GM23338 (cell line): ENCODE results near the gene BEST2. TPM values are rescaled to one million over a fixed set of nuclear protein-coding genes. Genes with fewer than 3 reads are reported as not detected.

Experiments used
- ATAC-seq: fragments of 200-7000 bp; cut with Tn5 transposase; 3 replicates; pipeline ENCODE4 v1.9.1; 2020
- DNase-seq: peaks from one replicate; pipeline ENCODE4 v3.0.0-alpha.2; 2015; ENCODE audit warnings: low spot score
- H2AFZ ChIP-seq: fragments of 200-600 bp; sonication (generic); 2 replicates; pipeline ENCODE4 v1.8.0; 2016; ENCODE audit warnings: antibody characterized with exemption, mild to moderate bottlenecking, moderate library complexity
- H3F3A ChIP-seq: fragments of 200-600 bp; sonication (generic); replicated peaks from 2 replicates; pipeline ENCODE4 v1.8.0; 2017; ENCODE audit warnings: antibody characterized with exemption, mixed run types, low read depth
- H3K27ac ChIP-seq: fragments of 200-600 bp; sonication (generic); 2 replicates; pipeline ENCODE4 v1.6.1; 2016; ENCODE audit warnings: low read depth
- H3K27me3 ChIP-seq: fragments of 200-600 bp; sonication (generic); 2 replicates; pipeline ENCODE4 v1.8.0; 2016; ENCODE audit warnings: mild to moderate bottlenecking, mixed run types, moderate library complexity; ENCODE audit not compliant: insufficient read depth
- H3K36me3 ChIP-seq: fragments of 200-600 bp; sonication (generic); 2 replicates; pipeline ENCODE4 v1.8.0; 2016; ENCODE audit warnings: mild to moderate bottlenecking; ENCODE audit not compliant: insufficient read depth
- H3K4me1 ChIP-seq: fragments of 200-600 bp; sonication (generic); 2 replicates; pipeline ENCODE4 v1.8.0; 2016; ENCODE audit warnings: mild to moderate bottlenecking, moderate library complexity; ENCODE audit not compliant: insufficient read depth
- H3K4me2 ChIP-seq: fragments of 200-600 bp; sonication (generic); 2 replicates; pipeline ENCODE4 v1.7.1; 2017; ENCODE audit warnings: mixed run types
- H3K4me3 ChIP-seq: fragments of 200-600 bp; sonication (generic); 2 replicates; pipeline ENCODE4 v1.6.1; 2016; ENCODE audit warnings: mixed run types
- H3K79me2 ChIP-seq: fragments of 200-600 bp; sonication (generic); replicated peaks from 2 replicates; pipeline ENCODE4 v1.8.0; 2017; ENCODE audit warnings: mild to moderate bottlenecking; ENCODE audit not compliant: insufficient read depth
- H3K9me2 ChIP-seq: fragments of 200-600 bp; sonication (generic); 2 replicates; pipeline ENCODE4 v1.8.0; 2017; ENCODE audit not compliant: insufficient read depth
- H4K20me1 ChIP-seq: fragments of 200-600 bp; sonication (generic); replicated peaks from 2 replicates; pipeline ENCODE4 v1.8.0; 2017; ENCODE audit warnings: mild to moderate bottlenecking; ENCODE audit not compliant: insufficient read depth
- H3K27ac Mint-ChIP-seq: 2 replicates; pipeline ENCODE4 v1.8.0; 2020; ENCODE audit warnings: inconsistent platforms, mild to moderate bottlenecking, moderate library complexity, mixed read lengths
- H3K27me3 Mint-ChIP-seq: 3 replicates; pipeline ENCODE4 v1.8.0; 2022; ENCODE audit warnings: low read depth, mild to moderate bottlenecking, moderate library complexity, mixed read lengths, inconsistent platforms; ENCODE audit not compliant: insufficient read depth, poor library complexity
- H3K36me3 Mint-ChIP-seq: 3 replicates; pipeline ENCODE4 v1.8.0; 2021; ENCODE audit warnings: low read depth, mild to moderate bottlenecking, inconsistent platforms, moderate library complexity, mixed read lengths
- H3K4me1 Mint-ChIP-seq: 3 replicates; pipeline ENCODE4 v1.8.0; 2020; ENCODE audit warnings: mild to moderate bottlenecking, inconsistent platforms, mixed read lengths
- H3K4me3 Mint-ChIP-seq: 3 replicates; pipeline ENCODE4 v1.8.0; 2021; ENCODE audit warnings: moderate library complexity, mild to moderate bottlenecking, inconsistent platforms, mixed read lengths
- H3K9me3 Mint-ChIP-seq: 3 replicates; pipeline ENCODE4 v1.8.0; 2020; ENCODE audit warnings: moderate library complexity, mild to moderate bottlenecking, inconsistent platforms, mixed read lengths
- JUNB ChIP-seq: IDR thresholded peaks from one replicate; pipeline ENCODE4 v1.6.1; 2016; ENCODE audit warnings: antibody characterized with exemption; ENCODE audit not compliant: unreplicated experiment
- NANOG ChIP-seq: IDR thresholded peaks from 2 replicates; pipeline ENCODE4 v1.6.1; 2016; ENCODE audit warnings: antibody characterized with exemption, borderline replicate concordance
- STAT1 ChIP-seq: IDR thresholded peaks from one replicate; pipeline ENCODE4 v1.6.1; 2016; ENCODE audit warnings: antibody characterized with exemption; ENCODE audit not compliant: unreplicated experiment
- ZNF114 ChIP-seq: fragments of 250-450 bp; sonication (Bioruptor Pico); IDR thresholded peaks from 2 replicates; pipeline ENCODE4 v1.5.0; 2020; ENCODE audit warnings: mild to moderate bottlenecking, moderate library complexity
- ZNF331 ChIP-seq: fragments of 250-450 bp; sonication (Bioruptor Pico); IDR thresholded peaks from 2 replicates; pipeline ENCODE4 v1.5.0; 2020; ENCODE audit warnings: low read depth, mild to moderate bottlenecking, moderate library complexity
- ZNF462 ChIP-seq: fragments of 250-450 bp; sonication (Bioruptor Pico); IDR thresholded peaks from 2 replicates; pipeline ENCODE4 v1.5.0; 2020; ENCODE audit warnings: mild to moderate bottlenecking, moderate library complexity
- polyA plus RNA-seq: library from polyadenylated mRNA; unstranded; fragments of >200 nt; fragmentation: Nextera tagmentation; extraction: Ambion mirVana; gene quantifications from 2 replicates; pipeline ENCODE4 v1.2.1, GENCODE V29; 2016
- total RNA-seq: library from RNA; depleted of rRNA; stranded (reverse); fragments of >200 nt; shearing (Covaris generic); gene quantifications from 2 replicates; pipeline ENCODE4 v1.2.3, GENCODE V29; 2014
- TF ChIP-seq, protein P1 (sequence below): IDR thresholded peaks from one replicate; pipeline ENCODE4 v1.6.1; 2018; ENCODE audit warnings: antibody characterized with exemption; ENCODE audit not compliant: unreplicated experiment
- TF ChIP-seq, protein P2 (sequence below), 2 experiments: fragments of 200-600 bp in 1 of 2; sonication (generic) in 1 of 2; conservative IDR thresholded peaks; 2 replicates each; pipeline versions ENCODE4 v1.5.1 to v1.6.1; 2016 to 2017; ENCODE audit warnings: antibody characterized with exemption in 2 of 2, low read depth in 2 of 2, mild to moderate bottlenecking in 2 of 2, moderate library complexity in 1 of 2

BEST2 gene
- total and polyA plus RNA-seq, 2 experiments from 2014 or later = 1.2 to 10.4 TPM

DNA sequence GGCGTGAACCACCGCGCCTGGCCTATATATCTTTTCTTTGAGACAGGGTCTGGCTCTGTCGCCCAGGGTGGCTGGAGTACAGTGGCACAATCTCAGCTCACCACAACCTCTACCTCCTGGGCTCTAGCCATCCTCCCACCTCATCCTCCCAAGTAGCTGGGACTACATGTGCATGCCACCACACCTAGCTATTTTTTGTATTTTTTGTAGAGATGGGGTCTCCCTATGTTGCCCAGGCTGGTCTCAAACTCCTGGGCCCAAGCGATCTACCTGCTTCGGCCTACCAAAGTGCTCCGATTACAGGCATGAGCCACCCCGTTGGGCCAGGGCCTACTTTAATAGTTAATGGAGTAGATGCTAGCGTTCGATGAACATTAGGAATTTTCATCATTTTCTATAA, 31.3 kb upstream of the BEST2 start (continued):
- TF ChIP-seq, protein P1, sequence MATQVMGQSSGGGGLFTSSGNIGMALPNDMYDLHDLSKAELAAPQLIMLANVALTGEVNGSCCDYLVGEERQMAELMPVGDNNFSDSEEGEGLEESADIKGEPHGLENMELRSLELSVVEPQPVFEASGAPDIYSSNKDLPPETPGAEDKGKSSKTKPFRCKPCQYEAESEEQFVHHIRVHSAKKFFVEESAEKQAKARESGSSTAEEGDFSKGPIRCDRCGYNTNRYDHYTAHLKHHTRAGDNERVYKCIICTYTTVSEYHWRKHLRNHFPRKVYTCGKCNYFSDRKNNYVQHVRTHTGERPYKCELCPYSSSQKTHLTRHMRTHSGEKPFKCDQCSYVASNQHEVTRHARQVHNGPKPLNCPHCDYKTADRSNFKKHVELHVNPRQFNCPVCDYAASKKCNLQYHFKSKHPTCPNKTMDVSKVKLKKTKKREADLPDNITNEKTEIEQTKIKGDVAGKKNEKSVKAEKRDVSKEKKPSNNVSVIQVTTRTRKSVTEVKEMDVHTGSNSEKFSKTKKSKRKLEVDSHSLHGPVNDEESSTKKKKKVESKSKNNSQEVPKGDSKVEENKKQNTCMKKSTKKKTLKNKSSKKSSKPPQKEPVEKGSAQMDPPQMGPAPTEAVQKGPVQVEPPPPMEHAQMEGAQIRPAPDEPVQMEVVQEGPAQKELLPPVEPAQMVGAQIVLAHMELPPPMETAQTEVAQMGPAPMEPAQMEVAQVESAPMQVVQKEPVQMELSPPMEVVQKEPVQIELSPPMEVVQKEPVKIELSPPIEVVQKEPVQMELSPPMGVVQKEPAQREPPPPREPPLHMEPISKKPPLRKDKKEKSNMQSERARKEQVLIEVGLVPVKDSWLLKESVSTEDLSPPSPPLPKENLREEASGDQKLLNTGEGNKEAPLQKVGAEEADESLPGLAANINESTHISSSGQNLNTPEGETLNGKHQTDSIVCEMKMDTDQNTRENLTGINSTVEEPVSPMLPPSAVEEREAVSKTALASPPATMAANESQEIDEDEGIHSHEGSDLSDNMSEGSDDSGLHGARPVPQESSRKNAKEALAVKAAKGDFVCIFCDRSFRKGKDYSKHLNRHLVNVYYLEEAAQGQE = no peak
- TF ChIP-seq ZNF331 (CRISPR knock-in tag) (no peak), ZNF114 (no peak), JUNB (no peak), NANOG (no peak)

- DNase-seq = peak; percentile 43
- peak overlapping the region; percentile 96; the same call in 1 of the 2 replicates for H3K27ac ChIP-seq
- peak; percentile 3 for ATAC-seq
- H3K36me3 ChIP-seq = peaks cover 18% of the 10 kb centered on the region
- H3K9me3 Mint-ChIP-seq = peaks cover 4% of the 10 kb centered on the region; the same call in 1 of the 3 replicates
- H3K36me3 Mint-ChIP-seq = peaks cover 48% of the 10 kb centered on the region
- peaks cover 9% of the 10 kb centered on the region; the same call in 1 of the 2 replicates for H3K4me1 ChIP-seq
- peaks cover 27% of the 10 kb centered on the region for H3K27me3 Mint-ChIP-seq
- H3K4me3 Mint-ChIP-seq = peak overlapping the region; percentile 91
- H3K4me1 Mint-ChIP-seq = peaks cover 8% of the 10 kb centered on the region
- no peak overlapping the region for H2AFZ ChIP-seq
- H3K27ac Mint-ChIP-seq = peak overlapping the region; percentile 90
- H3K4me3 ChIP-seq = peak overlapping the region; percentile 80
- H4K20me1 ChIP-seq = peaks cover 33% of the 10 kb centered on the region
- H3K27me3 ChIP-seq = no peaks in the 10 kb centered on the region
- H3K9me2 ChIP-seq = no peaks in the 10 kb centered on the region
- H3K79me2 ChIP-seq = peaks cover 79% of the 10 kb centered on the region
- peaks cover 34% of the 10 kb centered on the region for H3F3A ChIP-seq
- H3K4me2 ChIP-seq = peak overlapping the region; percentile 100
- no peak for TF ChIP-seq ZNF462 (CRISPR knock-in tag)
- TF ChIP-seq STAT1 = no peak
- TF ChIP-seq, protein P1 = no peak
- TF ChIP-seq, protein P2, sequence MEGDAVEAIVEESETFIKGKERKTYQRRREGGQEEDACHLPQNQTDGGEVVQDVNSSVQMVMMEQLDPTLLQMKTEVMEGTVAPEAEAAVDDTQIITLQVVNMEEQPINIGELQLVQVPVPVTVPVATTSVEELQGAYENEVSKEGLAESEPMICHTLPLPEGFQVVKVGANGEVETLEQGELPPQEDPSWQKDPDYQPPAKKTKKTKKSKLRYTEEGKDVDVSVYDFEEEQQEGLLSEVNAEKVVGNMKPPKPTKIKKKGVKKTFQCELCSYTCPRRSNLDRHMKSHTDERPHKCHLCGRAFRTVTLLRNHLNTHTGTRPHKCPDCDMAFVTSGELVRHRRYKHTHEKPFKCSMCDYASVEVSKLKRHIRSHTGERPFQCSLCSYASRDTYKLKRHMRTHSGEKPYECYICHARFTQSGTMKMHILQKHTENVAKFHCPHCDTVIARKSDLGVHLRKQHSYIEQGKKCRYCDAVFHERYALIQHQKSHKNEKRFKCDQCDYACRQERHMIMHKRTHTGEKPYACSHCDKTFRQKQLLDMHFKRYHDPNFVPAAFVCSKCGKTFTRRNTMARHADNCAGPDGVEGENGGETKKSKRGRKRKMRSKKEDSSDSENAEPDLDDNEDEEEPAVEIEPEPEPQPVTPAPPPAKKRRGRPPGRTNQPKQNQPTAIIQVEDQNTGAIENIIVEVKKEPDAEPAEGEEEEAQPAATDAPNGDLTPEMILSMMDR (conservative IDR thresholded peaks at IDR 0.05; ENCODE audit: low read depth in 2 of 2) = no peak
- no peak for TF ChIP-seq ZNF331 (CRISPR knock-in tag)
These were observed 30.5 kb upstream of the BEST2 start for GRCh38 chr19:12720851-12721655.
